H9 (cell line): ENCODE measurements around the gene ETV2. TPM values are rescaled to one million over a fixed set of nuclear protein-coding genes. Genes with fewer than 3 reads are reported as not detected.

Experiments
- DNase-seq: peaks from one replicate; pipeline ENCODE4 v3.0.0-alpha.2; 2017
- H2AFZ ChIP-seq: one replicate; pipeline ENCODE4 v1.6.1; 2013; ENCODE audit warnings: mild to moderate bottlenecking, low read length, control low read depth, moderate library complexity
- H2AK5ac ChIP-seq: 2 replicates; pipeline ENCODE4 v1.6.1; 2013; ENCODE audit warnings: low read length, control low read depth, mixed read lengths; ENCODE audit not compliant: insufficient read length
- H2BK120ac ChIP-seq: one replicate; pipeline ENCODE4 v1.6.1; 2013; ENCODE audit warnings: low read depth, mild to moderate bottlenecking, low read length, control low read depth, inconsistent platforms; ENCODE audit not compliant: poor library complexity, severe bottlenecking
- H2BK12ac ChIP-seq: 2 replicates; pipeline ENCODE4 v1.6.1; 2013; ENCODE audit warnings: low read length, control low read depth, mixed read lengths, low read depth; ENCODE audit not compliant: insufficient read length
- H2BK15ac ChIP-seq: 2 replicates; pipeline ENCODE4 v1.6.1; 2013; ENCODE audit warnings: low read depth, low read length, control low read depth
- H2BK20ac ChIP-seq: one replicate; pipeline ENCODE4 v1.6.1; 2013; ENCODE audit warnings: low read depth, mild to moderate bottlenecking, low read length, control low read depth, inconsistent platforms; ENCODE audit not compliant: poor library complexity, severe bottlenecking
- H2BK5ac ChIP-seq: 2 replicates; pipeline ENCODE4 v1.6.1; 2013; ENCODE audit warnings: low read length, control low read depth, mixed read lengths; ENCODE audit not compliant: insufficient read length
- H3K14ac ChIP-seq: 2 replicates; pipeline ENCODE4 v1.6.1; 2013; ENCODE audit warnings: low read length, control low read depth; ENCODE audit not compliant: insufficient read depth
- H3K18ac ChIP-seq: 2 replicates; pipeline ENCODE4 v1.6.1; 2013; ENCODE audit warnings: low read depth, mild to moderate bottlenecking, mixed read lengths, low read length, control low read depth; ENCODE audit not compliant: insufficient read length
- H3K23ac ChIP-seq: 2 replicates; pipeline ENCODE4 v1.6.1; 2013; ENCODE audit warnings: low read length, control low read depth, mixed read lengths, low read depth; ENCODE audit not compliant: insufficient read length
- H3K23me2 ChIP-seq: 2 replicates; pipeline ENCODE4 v1.6.1; 2013; ENCODE audit warnings: low read depth, mild to moderate bottlenecking, mixed read lengths, low read length, control low read depth; ENCODE audit not compliant: insufficient read length, poor library complexity, severe bottlenecking
- H3K27ac ChIP-seq: 2 replicates; pipeline ENCODE4 v1.5.1; 2013; ENCODE audit warnings: low read length, control low read depth, mixed read lengths, low read depth; ENCODE audit not compliant: insufficient read length
- H3K27me3 ChIP-seq: 2 replicates; pipeline ENCODE4 v1.6.1; 2013; ENCODE audit warnings: low read length, control low read depth, inconsistent platforms; ENCODE audit not compliant: insufficient read depth
- H3K4ac ChIP-seq: 2 replicates; pipeline ENCODE4 v1.6.1; 2013; ENCODE audit warnings: low read depth, mild to moderate bottlenecking, control low read depth, inconsistent platforms, low read length, moderate library complexity
- H3K4me1 ChIP-seq: 2 replicates; pipeline ENCODE4 v1.6.1; 2013; ENCODE audit warnings: low read length, control low read depth, inconsistent platforms; ENCODE audit not compliant: insufficient read depth
- H3K4me2 ChIP-seq: 2 replicates; pipeline ENCODE4 v1.6.1; 2013; ENCODE audit warnings: low read length, control low read depth, mixed read lengths; ENCODE audit not compliant: insufficient read length, insufficient read depth
- H3K56ac ChIP-seq: 2 replicates; pipeline ENCODE4 v1.6.1; 2013; ENCODE audit warnings: low read depth, mild to moderate bottlenecking, mixed read lengths, low read length, control low read depth; ENCODE audit not compliant: insufficient read length
- H3K79me1 ChIP-seq: 2 replicates; pipeline ENCODE4 v1.6.1; 2013; ENCODE audit warnings: low read depth, mild to moderate bottlenecking, moderate library complexity, low read length, control low read depth, inconsistent platforms; ENCODE audit not compliant: insufficient read depth, poor library complexity, severe bottlenecking
- H3K79me2 ChIP-seq: 2 replicates; pipeline ENCODE4 v1.6.1; 2013; ENCODE audit warnings: low read length, control low read depth, inconsistent platforms; ENCODE audit not compliant: insufficient read depth
- H3K9ac ChIP-seq: 2 replicates; pipeline ENCODE4 v1.6.1; 2013; ENCODE audit warnings: low read length, control low read depth, mixed read lengths; ENCODE audit not compliant: insufficient read length; ENCODE audit errors: extremely low read depth
- H3K9me3 ChIP-seq: one replicate; pipeline ENCODE4 v1.6.1; 2013; ENCODE audit warnings: low read depth, low read length, inconsistent platforms; ENCODE audit not compliant: control insufficient read depth
- H3T11ph ChIP-seq: one replicate; pipeline ENCODE4 v1.6.1; 2013; ENCODE audit warnings: mild to moderate bottlenecking, low read length, control low read depth, inconsistent platforms
- H4K20me1 ChIP-seq: one replicate; pipeline ENCODE4 v1.6.1; 2013; ENCODE audit not compliant: control insufficient read depth, insufficient read length, insufficient read depth
- H4K5ac ChIP-seq: 2 replicates; pipeline ENCODE4 v1.6.1; 2013; ENCODE audit warnings: low read depth, mild to moderate bottlenecking, mixed read lengths, low read length, control low read depth; ENCODE audit not compliant: insufficient read length
- H4K8ac ChIP-seq: replicated peaks from 2 replicates; pipeline ENCODE4 v1.6.1; 2013; ENCODE audit warnings: low read length, control low read depth, mixed read lengths, low read depth; ENCODE audit not compliant: insufficient read length
- H4K91ac ChIP-seq: 2 replicates; pipeline ENCODE4 v1.6.1; 2013; ENCODE audit warnings: low read depth, mild to moderate bottlenecking, moderate library complexity, mixed read lengths, low read length, control low read depth; ENCODE audit not compliant: insufficient read length
- H3K27ac Mint-ChIP-seq, 3 experiments: 2 replicates in 2 of 3; 3 replicates in 1 of 3; pipeline ENCODE4 v1.8.0; 2020 to 2021; ENCODE audit warnings: mixed read lengths in 3 of 3, mild to moderate bottlenecking in 1 of 3, moderate library complexity in 1 of 3
- H3K27me3 Mint-ChIP-seq: 2 replicates; pipeline ENCODE4 v1.8.0; 2021; ENCODE audit warnings: low read depth, mild to moderate bottlenecking, moderate library complexity, mixed read lengths
- H3K36me3 Mint-ChIP-seq, 3 experiments: 2 replicates in 2 of 3; 3 replicates in 1 of 3; pipeline ENCODE4 v1.8.0; 2020 to 2021; ENCODE audit warnings: low read depth in 3 of 3, mixed read lengths in 3 of 3; ENCODE audit not compliant: insufficient read depth in 1 of 3
- H3K4me1 Mint-ChIP-seq, 2 experiments: 2 replicates each; pipeline ENCODE4 v1.8.0; 2020; ENCODE audit warnings: mixed read lengths in 2 of 2
- H3K4me3 Mint-ChIP-seq, 2 experiments: 2 replicates in 1 of 2; 3 replicates in 1 of 2; pipeline ENCODE4 v1.8.0; 2020 to 2021; ENCODE audit warnings: mild to moderate bottlenecking in 2 of 2, mixed read lengths in 2 of 2, moderate library complexity in 1 of 2
- H3K9me3 Mint-ChIP-seq, 2 experiments: 2 replicates in 1 of 2; 3 replicates in 1 of 2; pipeline ENCODE4 v1.8.0; 2020; ENCODE audit warnings: mild to moderate bottlenecking in 2 of 2, mixed read lengths in 2 of 2, moderate library complexity in 1 of 2
- CTCF ChIP-seq: fragments of 200-600 bp; sonication (generic); conservative IDR thresholded peaks from 3 replicates; pipeline ENCODE4 v1.8.0; 2021; ENCODE audit warnings: antibody characterized with exemption, mild to moderate bottlenecking
- WGBS: extraction: QIAGEN DNeasy Blood & Tissue Kit; methylation state at CpG from one replicate; pipeline ENCODE4 v1.1.7; 2013; ENCODE audit warnings: missing lambda C conversion rate, low lambda C conversion rate, mixed read lengths; ENCODE audit not compliant: insufficient read length; ENCODE audit errors: extremely low coverage; 5-methylcytosine and 5-hydroxymethylcytosine counted together
- total RNA-seq: library from RNA; stranded (reverse); gene quantifications from 2 replicates; pipeline ENCODE4 v1.2.1, GENCODE V29; 2021

ETV2 gene
- total RNA-seq, 1 experiment from 2014 or later, result 1.9 TPM

- Histone ChIP-seq H3K4ac (no peak overlapping the region), H4K20me1 (no peaks in the 10 kb centered on the region), H4K8ac (no peak overlapping the region), H3K23me2 (no peaks in the 10 kb centered on the region), H2BK15ac (no peak overlapping the region), H3K9me3 (no peaks in the 10 kb centered on the region), H3K27ac (no peak overlapping the region), H2BK12ac (no peak overlapping the region), H2BK5ac (no peak overlapping the region), H3K14ac (no peak overlapping the region), H3K4me1 (no peaks in the 10 kb centered on the region), H2BK20ac (no peak overlapping the region), H3K56ac (no peak overlapping the region), H3K27me3 (no peaks in the 10 kb centered on the region), H4K91ac (no peak overlapping the region), H2BK120ac (no peak overlapping the region), H3K79me1 (no peaks in the 10 kb centered on the region), H2AK5ac (no peak overlapping the region), H3T11ph (no peak overlapping the region), H3K23ac (no peak overlapping the region), H3K18ac (no peak overlapping the region), H3K9ac (no peak overlapping the region), H3K4me2 (no peak overlapping the region), H3K79me2 (no peaks in the 10 kb centered on the region), H4K5ac (no peak overlapping the region), H2AFZ (no peak overlapping the region)
- Mint-ChIP-seq H3K9me3 (no peaks in the 10 kb centered on the region), H3K27ac (no peak overlapping the region), H3K4me3 (no peak overlapping the region), H3K27me3 (no peaks in the 10 kb centered on the region), H3K4me1 (no peaks in the 10 kb centered on the region), H3K36me3 (peaks cover 63 to 91% (median 87%) of the 10 kb centered on the region in 3 experiments)
- peak; percentile 37; the same call in 2 of the 3 replicates for TF ChIP-seq CTCF
- no peak for DNase-seq
- no CpG with 5 or more reads among the region's 15 CpGs for WGBS
Measured at GRCh38 chr19:35657904-35658700, 16.6 kb downstream of the ETV2 start.
